ENCODE data around the gene ZHX3.

- TF ChIP-seq MYC (IDR thresholded peaks at IDR 0.05; ENCODE audit: low read depth, low read length) (no peak), MYC (CRISPR knock-in tag; IDR thresholded peaks at IDR 0.05; ENCODE audit: borderline replicate concordance, low read depth) (no peak), DLX4 (CRISPR knock-in tag; IDR thresholded peaks at IDR 0.05) (no peak), ZNF436 (CRISPR knock-in tag; IDR thresholded peaks at IDR 0.05) (no peak), CTCF (IDR thresholded peaks at IDR 0.05 in 2 of 3, conservative IDR thresholded peaks at IDR 0.05 in 1 of 3; ENCODE audit: insufficient read depth in 2 of 3, low read depth in 1 of 3, low read length in 3 of 3) (no peak), GTF2F1 (IDR thresholded peaks at IDR 0.05; ENCODE audit: low read depth, low read length) (no peak), FOS (IDR thresholded peaks at IDR 0.05; ENCODE audit: extremely low read depth, insufficient read length) (no peak), DNMT1 (IDR thresholded peaks at IDR 0.05) (no peak), BRF2 (IDR thresholded peaks at IDR 0.05; ENCODE audit: borderline replicate concordance, insufficient read depth, insufficient read length) (no peak), RFX5 (IDR thresholded peaks at IDR 0.05; ENCODE audit: low read depth, low read length) (no peak)
Measured at GRCh38 chr20:41175727-41176330, 141.7 kb downstream of the ZHX3 start.
